HG03045 (cell line): ENCODE results near the gene SMARCA1.
A peak's percentile ranks its signal among the peaks of the same experiment; 100 is the strongest.
"Not testable (repeated sequence)": the region's sequence is repeated elsewhere in the genome, so short reads cannot be mapped to it uniquely, and the experiment has no call there.

Experiments
- ATAC-seq: cut with Tn5 transposase; IDR thresholded peaks from one replicate; pipeline ENCODE4 v1.9.1; 2021; ENCODE audit warnings: mild to moderate bottlenecking, moderate library complexity; ENCODE audit not compliant: unreplicated experiment

SMARCA1 gene

GRCh38 chrX:129523079-129523911 lies at the start of gene SMARCA1:
Gene SMARCA1 (minus strand): TSS chrX:129523490. CDS start chrX:129523370, 120 bp downstream.
- ATAC-seq: no peak

DNA sequence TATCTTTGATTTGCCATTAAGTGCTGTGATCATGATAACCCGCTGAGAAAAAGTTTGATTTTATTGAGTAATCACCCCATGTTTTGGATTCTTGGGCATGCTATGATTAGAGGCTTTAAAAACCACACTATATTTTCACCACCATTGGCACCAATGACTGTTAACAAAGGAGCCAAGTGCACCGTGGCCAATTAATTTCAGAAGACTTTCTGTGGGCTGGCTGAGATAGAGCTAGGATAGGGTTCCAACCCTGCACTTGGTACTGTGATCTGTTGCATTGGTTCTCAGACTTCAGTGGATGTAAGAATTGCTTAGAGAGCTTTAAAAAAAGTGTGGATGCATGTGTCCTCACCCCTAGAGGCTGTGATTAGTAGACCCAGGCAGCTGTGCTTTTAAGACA lies 49.1 kb upstream of the SMARCA1 start:
- ATAC-seq: no peak

DNA sequence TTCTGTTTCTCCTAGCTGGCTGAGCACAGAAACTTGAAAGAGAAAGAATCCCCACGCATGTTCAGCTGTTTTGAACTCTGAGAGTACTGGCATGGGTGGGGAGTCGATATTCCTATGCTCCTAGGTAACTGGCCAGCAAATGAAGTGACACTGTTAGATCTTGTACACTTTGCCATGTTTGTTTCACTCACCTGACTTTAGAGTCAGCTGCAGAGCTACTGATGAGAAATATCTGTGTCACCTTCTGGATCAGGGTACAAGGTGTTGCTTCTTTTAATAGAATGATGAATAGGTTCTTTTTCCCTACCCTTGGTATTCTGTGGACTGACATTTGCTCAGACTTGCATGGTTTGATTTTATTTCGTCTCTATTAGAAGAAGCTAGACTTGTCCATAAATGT lies 45.1 kb upstream of the SMARCA1 start:
- ATAC-seq: no peak

GRCh38 chrX:129566073-129566472 lies 42.8 kb upstream of the SMARCA1 start:
- ATAC-seq: no peak

DNA sequence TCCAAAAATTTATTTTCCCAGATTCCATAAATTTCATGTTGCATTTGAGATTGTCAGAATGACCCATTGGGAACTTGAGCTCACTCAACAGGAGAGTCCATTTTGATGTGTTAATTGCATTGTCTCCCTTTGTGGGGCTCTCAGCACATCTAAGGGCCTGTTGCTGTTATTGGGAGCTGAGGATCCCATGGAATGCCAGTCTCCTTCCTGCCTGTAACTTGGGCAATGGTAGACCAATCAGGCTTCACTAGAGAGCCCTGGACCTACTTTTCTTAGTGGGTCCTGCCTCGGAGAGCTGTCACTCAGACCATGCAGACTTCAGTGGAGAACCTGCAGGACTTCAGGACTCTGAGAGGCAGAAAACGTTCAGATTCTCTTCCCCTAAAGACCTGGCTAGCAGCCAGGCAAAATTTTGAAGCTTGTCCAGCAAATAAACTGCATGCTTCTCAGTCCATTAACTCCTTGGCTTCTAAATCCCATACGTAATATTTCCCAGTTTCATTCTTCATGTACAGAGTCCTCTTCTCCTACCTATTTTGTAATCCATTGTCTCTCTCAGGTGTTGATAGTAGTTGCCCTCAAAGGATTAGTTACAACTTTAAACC lies 41.9 kb upstream of the SMARCA1 start:
- ATAC-seq: no peak

DNA sequence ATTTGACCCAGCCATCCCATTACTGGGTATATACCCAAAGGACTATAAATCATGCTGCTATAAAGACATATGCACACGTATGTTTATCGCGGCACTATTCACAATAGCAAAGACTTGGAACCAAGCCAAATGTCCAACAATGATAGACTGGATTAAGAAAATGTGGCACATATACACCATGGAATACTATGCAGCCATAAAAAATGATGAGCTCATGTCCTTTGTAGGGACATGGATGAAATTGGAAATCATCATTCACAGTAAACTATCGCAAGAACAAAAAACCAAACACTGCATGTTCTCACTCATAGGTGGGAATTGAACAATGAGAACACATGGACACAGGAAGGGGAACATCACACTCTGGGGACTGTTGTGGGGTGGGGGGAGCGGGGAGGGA lies 41.1 kb upstream of the SMARCA1 start:
- ATAC-seq: not testable (repeated sequence)

GRCh38 chrX:129561453-129561852 lies 38.2 kb upstream of the SMARCA1 start:
- no peak for ATAC-seq

GRCh38 chrX:129559783-129560182 lies 36.5 kb upstream of the SMARCA1 start:
- no peak for ATAC-seq

- ATAC-seq: no peak
Measured at GRCh38 chrX:129557844-129558480, 34.7 kb upstream of the SMARCA1 start.

DNA sequence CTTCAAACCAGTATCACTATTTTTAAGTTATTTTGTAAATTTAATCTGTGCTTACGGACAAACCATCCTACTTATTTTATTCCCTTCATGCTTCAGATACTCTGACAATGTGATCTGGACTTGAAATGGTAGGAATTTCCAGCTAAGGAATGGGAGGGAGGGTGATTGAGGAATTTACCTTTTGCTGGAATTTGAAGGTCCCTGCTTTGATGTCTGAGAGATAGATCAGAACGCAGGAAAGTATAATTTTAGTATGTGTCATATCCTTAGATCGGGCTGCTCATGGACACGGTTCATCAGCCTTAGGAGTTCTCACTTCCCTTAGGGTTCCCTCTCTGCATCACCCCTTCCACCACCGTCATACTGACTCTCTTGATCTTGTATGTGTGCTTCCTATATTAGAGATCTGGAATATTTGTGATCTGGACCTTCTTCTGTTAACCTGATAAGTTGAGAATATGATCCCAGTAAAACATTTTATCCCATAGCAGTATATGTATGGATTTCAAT lies 33.6 kb upstream of the SMARCA1 start:
- ATAC-seq: no peak

DNA sequence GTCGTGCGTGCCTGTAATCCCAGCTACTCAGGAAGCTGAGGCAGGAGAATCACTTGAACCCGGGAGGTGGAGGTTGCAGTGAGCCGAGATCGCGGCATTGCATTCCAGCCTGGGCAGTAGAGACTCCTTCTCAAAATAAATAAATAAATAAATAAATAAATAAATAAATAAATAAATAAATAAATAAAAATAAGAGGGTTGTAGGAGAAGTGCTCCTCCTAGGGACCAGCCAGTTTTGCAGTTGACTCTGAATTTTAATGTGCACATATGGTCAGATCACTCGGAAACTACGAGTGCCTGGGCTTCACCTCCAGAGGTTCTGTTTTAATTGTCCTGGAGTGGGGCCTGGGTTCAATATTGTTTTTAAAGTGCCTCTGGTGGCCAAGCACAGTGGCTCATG lies 31.5 kb upstream of the SMARCA1 start:
- not testable (repeated sequence) for ATAC-seq

- ATAC-seq: peak; percentile 81
Measured at GRCh38 chrX:129553619-129554288, 30.5 kb upstream of the SMARCA1 start.

DNA sequence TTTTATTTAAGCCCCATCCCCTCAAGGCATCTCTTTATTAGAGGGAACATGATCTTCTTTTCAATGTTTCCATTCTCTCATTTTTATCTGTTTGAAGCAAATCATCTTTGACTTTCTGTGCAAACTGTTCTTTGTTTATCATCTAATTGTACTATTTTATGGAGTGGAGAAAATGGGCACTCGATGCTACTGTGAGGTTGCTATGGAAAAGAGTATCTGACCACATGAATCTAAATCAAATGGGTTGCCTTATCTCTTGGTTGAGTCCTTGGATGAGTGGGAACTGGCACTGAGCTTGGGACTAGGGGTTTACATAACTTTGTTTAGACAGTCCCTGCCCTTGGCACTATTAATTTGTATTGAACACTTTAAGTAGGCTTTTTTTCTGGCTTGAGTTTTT lies 25.8 kb upstream of the SMARCA1 start:
- no peak for ATAC-seq

GRCh38 chrX:129545408-129545807 lies 22.1 kb upstream of the SMARCA1 start:
- ATAC-seq: no peak

- ATAC-seq: no peak
Measured at GRCh38 chrX:129544780-129545179, 21.5 kb upstream of the SMARCA1 start.

- ATAC-seq: peak; percentile 37
Measured at GRCh38 chrX:129540722-129541184, 17.5 kb upstream of the SMARCA1 start.

GRCh38 chrX:129540068-129540653 lies 16.9 kb upstream of the SMARCA1 start, which contains the start of gene OCRL:
Gene OCRL (plus strand): TSS chrX:129540259. CDS start chrX:129540440, 181 bp downstream.
- peak; percentile 98 for ATAC-seq

DNA sequence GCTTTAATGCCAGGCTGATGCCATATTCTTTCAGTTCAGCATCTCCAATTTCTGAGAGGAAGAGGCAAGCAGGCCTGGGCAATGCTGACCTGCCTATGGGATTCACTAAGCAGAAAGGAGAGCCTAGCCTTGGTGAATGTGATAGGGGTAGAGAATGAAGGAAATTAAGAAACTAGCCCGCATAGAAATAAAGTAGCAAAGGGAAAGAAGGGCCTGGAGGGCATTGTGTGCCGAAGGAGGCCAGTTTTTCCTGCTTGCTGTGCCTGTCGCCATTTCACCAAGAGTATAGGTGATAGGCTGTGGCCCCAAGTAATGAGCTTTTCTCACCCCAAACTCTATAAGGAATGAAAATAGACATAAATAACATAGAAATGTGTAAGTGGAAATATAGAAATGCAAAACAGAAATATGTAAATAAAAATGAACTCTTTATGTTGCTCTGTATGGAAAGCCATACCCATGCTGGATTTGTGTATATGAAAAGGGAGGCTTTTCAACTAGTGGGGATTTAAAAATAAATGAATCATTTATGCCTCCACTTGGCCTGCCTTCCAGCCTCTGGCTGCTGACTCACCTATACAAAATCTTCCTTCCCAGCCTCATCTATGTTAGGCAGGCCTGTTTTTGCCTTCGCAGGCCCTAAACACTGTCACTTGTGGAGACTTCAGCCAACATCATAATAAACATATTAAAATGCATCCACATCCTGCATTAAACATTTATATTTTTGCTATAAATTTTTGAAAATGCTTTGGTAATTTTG lies 11.7 kb upstream of the SMARCA1 start:
- no peak for ATAC-seq

DNA sequence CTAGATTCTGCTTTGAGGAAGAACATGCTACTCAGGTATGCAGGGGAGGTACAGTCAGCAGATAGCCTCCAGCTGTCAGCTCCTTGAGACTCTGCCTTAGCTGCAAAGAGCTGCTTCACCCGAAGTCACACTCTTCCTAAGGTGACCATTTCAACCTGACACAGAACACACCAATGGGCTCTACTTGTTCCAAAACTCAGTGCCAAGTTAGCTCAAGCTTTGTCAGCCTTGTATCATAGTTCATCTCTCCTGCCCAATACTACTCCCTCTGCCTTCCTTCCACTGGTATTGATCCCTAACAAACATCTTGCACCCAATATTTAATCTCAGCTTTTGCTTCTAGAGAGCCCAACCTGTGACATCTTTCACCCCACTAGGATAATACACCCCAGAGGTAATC lies 7.8 kb upstream of the SMARCA1 start:
- no peak for ATAC-seq

GRCh38 chrX:129530410-129530809 lies 7.1 kb upstream of the SMARCA1 start:
- ATAC-seq: no peak
